Activated CD4-positive, alpha-beta T cell treated with anti-CD3 and anti-CD28 coated beads, Interleukin-10, Interleukin-2, amounts not matched to agents 100 ng/mL and 50 ng/mL, durations not matched to agents 16 hours and 8 hours (primary cell): ENCODE measurements around the gene FIGN.

Experiments
- DNase-seq: peaks from one replicate; pipeline ENCODE4 v3.0.0-alpha.2; 2020

The FIGN gene

GRCh38 chr2:163552758-163553157 is 183.1 kb downstream of the FIGN start:
- DNase-seq: no peak

- no peak for DNase-seq
These were observed 184.0 kb downstream of the FIGN start for GRCh38 chr2:163551616-163552373.

GRCh38 chr2:163548970-163549369 is 186.8 kb downstream of the FIGN start:
- no peak for DNase-seq
